Testis (tissue), 2 donors: Measurements from ENCODE around the gene OLFML1.

Experiments used
- CTCF ChIP-seq, 3 experiments: fragments of 450-650 bp in 2 of 3; fragments of 200-600 bp in 1 of 3; sonication (generic) in 1 of 3; IDR thresholded peaks; one replicate each; pipeline ENCODE4 v1.5.1; 2016 to 2019; ENCODE audit warnings: antibody characterized with exemption in 3 of 3, mild to moderate bottlenecking in 2 of 3, moderate library complexity in 1 of 3
- POLR2A ChIP-seq: fragments of 450-650 bp; IDR thresholded peaks from one replicate; pipeline ENCODE4 v1.6.1; 2017; ENCODE audit warnings: antibody characterized with exemption, mild to moderate bottlenecking, moderate library complexity

GRCh38 chr11:7518811-7519562 is 33.7 kb downstream of the OLFML1 start:
- TF ChIP-seq CTCF (IDR thresholded peaks at IDR 0.05), result no peak
- no peak for TF ChIP-seq POLR2A
